ENCODE measurements around the gene NHP2. TPM values are rescaled to one million over a fixed set of nuclear protein-coding genes. Genes with fewer than 3 reads are reported as not detected.

Gene NHP2
- polyA plus RNA-seq, 2 of the 4 experiments (the other 2 are of a cell fraction) = 205 to 553 TPM

- no peak overlapping the region for H3K27ac ChIP-seq
- no peak overlapping the region for H3K4me3 ChIP-seq
- ChIA-PET POLR2A (no interaction called here), CTCF (interaction anchor here (0.7 kb wide), 1 partner anchor 127 kb away, joined by 3 read pairs; no protein-coding TSS in a partner anchor)
- no peak overlapping the region for H3K4me2 ChIP-seq
- peaks cover 21% of the 10 kb centered on the region for H3K4me1 ChIP-seq
- ATAC-seq = no peak
- WGBS (ENCODE audit: missing lambda C conversion rate) = 93% methylated on average over 10 of the region's 10 CpGs
- H3K9me3 ChIP-seq = no peaks in the 10 kb centered on the region
- no peak for DNase-seq (ENCODE audit: low read depth in 1 of 2, low spot score in 1 of 2)
- TF ChIP-seq HOXA7 (CRISPR knock-in tag; IDR thresholded peaks at IDR 0.05) (no peak), HDAC2 (IDR thresholded peaks at IDR 0.05) (no peak), PHF8 (IDR thresholded peaks at IDR 0.05; ENCODE audit: borderline replicate concordance, low read depth) (no peak), RCOR1 (IDR thresholded peaks at IDR 0.05; ENCODE audit: low read depth, low read length) (no peak), JUNB (IDR thresholded peaks at IDR 0.05) (no peak), CBX8 (IDR thresholded peaks at IDR 0.05) (no peak), FOSB (CRISPR knock-in tag; IDR thresholded peaks at IDR 0.05) (no peak), CBX2 (IDR thresholded peaks at IDR 0.05; ENCODE audit: borderline replicate concordance, low read depth) (no peak), HOXB13 (CRISPR knock-in tag; IDR thresholded peaks at IDR 0.05; ENCODE audit: low read depth) (no peak)
- FAIRE-seq = no peak
Measured at GRCh38 chr5:178202541-178202940, 48.9 kb upstream of the NHP2 start.

- Histone ChIP-seq H3K4me2 (no peak overlapping the region), H3K4me3 (no peak overlapping the region), H3K4me1 (peaks cover 14% of the 10 kb centered on the region), H3K9me3 (no peaks in the 10 kb centered on the region), H3K27ac (no peak overlapping the region)
- CTCF ChIA-PET = interaction anchor here (0.7 kb wide), 1 partner anchor 126 kb away, joined by 3 read pairs; no protein-coding TSS in a partner anchor
- 42% methylated on average over 2 of the region's 2 CpGs for WGBS (ENCODE audit: missing lambda C conversion rate)
- FAIRE-seq (no peak), DNase-seq (ENCODE audit: low read depth in 1 of 2, low spot score in 1 of 2) (no peak), ATAC-seq (no peak)
- POLR2A ChIA-PET = no interaction called here
- TF ChIP-seq MYC (IDR thresholded peaks at IDR 0.05; ENCODE audit: borderline replicate concordance, low read length) (no peak), EHF (CRISPR knock-in tag; IDR thresholded peaks at IDR 0.05) (no peak), ZC3H11A (IDR thresholded peaks at IDR 0.05) (no peak), RAD21 (conservative IDR thresholded peaks at IDR 0.05 in 1 of 2, IDR thresholded peaks at IDR 0.05 in 1 of 2) (no peak), HOXB13 (CRISPR knock-in tag; IDR thresholded peaks at IDR 0.05; ENCODE audit: low read depth) (no peak), POLR2AphosphoS2 (conservative IDR thresholded peaks at IDR 0.05; ENCODE audit: low read length) (no peak), EHMT2 (IDR thresholded peaks at IDR 0.05; ENCODE audit: low read depth) (no peak), FOXS1 (CRISPR knock-in tag; IDR thresholded peaks at IDR 0.05) (no peak), CTCF (IDR thresholded peaks at IDR 0.05) (no peak), HOXA7 (CRISPR knock-in tag; IDR thresholded peaks at IDR 0.05) (no peak), KDM1A (IDR thresholded peaks at IDR 0.05; ENCODE audit: low read depth) (no peak), BHLHE40 (IDR thresholded peaks at IDR 0.05; ENCODE audit: low read depth, low read length) (no peak), PBX3 (IDR thresholded peaks at IDR 0.05) (no peak), RCOR1 (IDR thresholded peaks at IDR 0.05; ENCODE audit: low read depth, low read length) (no peak), USF2 (IDR thresholded peaks at IDR 0.05) (no peak), MAZ (IDR thresholded peaks at IDR 0.05; ENCODE audit: borderline replicate concordance, low read depth, low read length) (no peak), KDM5A (IDR thresholded peaks at IDR 0.05) (no peak), NR3C1 (IDR thresholded peaks at IDR 0.05) (no peak)
Measured at GRCh38 chr5:178201927-178202235, 48.2 kb upstream of the NHP2 start.

All from A549 (cell line).